ENCODE results near the gene CNDP2. TPM values are rescaled to one million over a fixed set of nuclear protein-coding genes. Genes with fewer than 3 reads are reported as not detected.

CNDP2 gene
- total RNA-seq, 1 experiment from 2014 or later = 75.3 TPM

- no TSS peak for BruUV-seq (replicated peaks)
- Histone ChIP-seq H3K27me3 (replicated peaks; ENCODE audit: insufficient read depth, low read depth, low read length, poor library complexity) (peaks cover 5% of the 10 kb centered on the region), H3K36me3 (ENCODE audit: insufficient read depth, low read length, poor library complexity, severe bottlenecking) (no peaks in the 10 kb centered on the region), H3K27ac (ENCODE audit: low read depth, low read length, poor library complexity, severe bottlenecking) (no peak overlapping the region), H3K4me1 (ENCODE audit: insufficient read depth, low read length, poor library complexity, severe bottlenecking) (no peaks in the 10 kb centered on the region), H3K4me3 (ENCODE audit: low read depth, low read length, poor library complexity, severe bottlenecking) (no peak overlapping the region), H3K9me3 (ENCODE audit: low read depth, low read length, poor library complexity, severe bottlenecking) (no peaks in the 10 kb centered on the region)
- no peak for DNase-seq (ENCODE audit: low spot score)
- TF ChIP-seq EZH2 (IDR thresholded peaks at IDR 0.05; ENCODE audit: borderline replicate concordance, low read depth, low read length, poor library complexity, severe bottlenecking) (no peak), CTCF (conservative IDR thresholded peaks at IDR 0.05; ENCODE audit: low read depth, low read length) (no peak)
- CTCF ChIA-PET = no interaction called here
- POLR2A ChIA-PET (ENCODE audit: low non-redundant PET) = no interaction called here
- intact Hi-C loops (cut with micrococcal nuclease; ENCODE audit: unreplicated experiment) = no loop called here
Observed at GRCh38 chr18:74480149-74480651, 16.0 kb upstream of the CNDP2 start.

GRCh38 chr18:74482697-74483096 is 13.5 kb upstream of the CNDP2 start:
- H3K4me3 ChIP-seq (ENCODE audit: low read depth, low read length, poor library complexity, severe bottlenecking) = no peak overlapping the region
- no peaks in the 10 kb centered on the region for H3K36me3 ChIP-seq (ENCODE audit: insufficient read depth, low read length, poor library complexity, severe bottlenecking)
- ChIA-PET POLR2A (ENCODE audit: low non-redundant PET) (no interaction called here), CTCF (no interaction called here)
- H3K27ac ChIP-seq (ENCODE audit: low read depth, low read length, poor library complexity, severe bottlenecking) = no peak overlapping the region
- no peak for DNase-seq (ENCODE audit: low spot score)
- no peaks in the 10 kb centered on the region for H3K4me1 ChIP-seq (ENCODE audit: insufficient read depth, low read length, poor library complexity, severe bottlenecking)
- H3K27me3 ChIP-seq (replicated peaks; ENCODE audit: insufficient read depth, low read depth, low read length, poor library complexity) = peaks cover 10% of the 10 kb centered on the region
- no TSS peak for BruUV-seq (replicated peaks)
- no peak for TF ChIP-seq CTCF (conservative IDR thresholded peaks at IDR 0.05; ENCODE audit: low read depth, low read length)
- no peak for TF ChIP-seq EZH2 (IDR thresholded peaks at IDR 0.05; ENCODE audit: borderline replicate concordance, low read depth, low read length, poor library complexity, severe bottlenecking)
- intact Hi-C loops (cut with micrococcal nuclease; ENCODE audit: unreplicated experiment) = no loop called here
- H3K9me3 ChIP-seq (ENCODE audit: low read depth, low read length, poor library complexity, severe bottlenecking) = no peaks in the 10 kb centered on the region

GRCh38 chr18:74486119-74486849 is 9.9 kb upstream of the CNDP2 start:
- POLR2A ChIA-PET (ENCODE audit: low non-redundant PET) = no interaction called here
- Histone ChIP-seq H3K36me3 (ENCODE audit: insufficient read depth, low read length, poor library complexity, severe bottlenecking) (no peaks in the 10 kb centered on the region), H3K4me3 (ENCODE audit: low read depth, low read length, poor library complexity, severe bottlenecking) (no peak overlapping the region), H3K27ac (ENCODE audit: low read depth, low read length, poor library complexity, severe bottlenecking) (no peak overlapping the region), H3K27me3 (replicated peaks; ENCODE audit: insufficient read depth, low read depth, low read length, poor library complexity) (peaks cover 24% of the 10 kb centered on the region), H3K9me3 (ENCODE audit: low read depth, low read length, poor library complexity, severe bottlenecking) (no peaks in the 10 kb centered on the region), H3K4me1 (ENCODE audit: insufficient read depth, low read length, poor library complexity, severe bottlenecking) (no peaks in the 10 kb centered on the region)
- intact Hi-C loops (cut with micrococcal nuclease; ENCODE audit: unreplicated experiment) = no loop called here
- DNase-seq (ENCODE audit: low spot score) = no peak
- CTCF ChIA-PET = no interaction called here
- TF ChIP-seq EZH2 (IDR thresholded peaks at IDR 0.05; ENCODE audit: borderline replicate concordance, low read depth, low read length, poor library complexity, severe bottlenecking) = no peak
- no peak for TF ChIP-seq CTCF (conservative IDR thresholded peaks at IDR 0.05; ENCODE audit: low read depth, low read length)
- no TSS peak for BruUV-seq (replicated peaks)

All from A673 (cell line).